Osteoblast (primary cell): ENCODE results near the gene AKT3. TPM values are rescaled to one million over a fixed set of nuclear protein-coding genes. Genes with fewer than 3 reads are reported as not detected.
"Not testable (repeated sequence)": the region's sequence is repeated elsewhere in the genome, so short reads cannot be mapped to it uniquely, and the experiment has no call there.

Experiments used
- DNase-seq: peaks from one replicate; pipeline ENCODE4 v3.0.0; 2011; ENCODE audit warnings: low spot score, mixed read lengths; ENCODE audit not compliant: insufficient read length; ENCODE audit errors: missing footprints
- H2AFZ ChIP-seq: 2 replicates; pipeline ENCODE4 v1.6.0; 2011; ENCODE audit warnings: mild to moderate bottlenecking, low read length
- H3K27ac ChIP-seq: 2 replicates; pipeline ENCODE4 v1.5.1; 2011; ENCODE audit warnings: mild to moderate bottlenecking, low read depth, low read length, moderate library complexity
- H3K27me3 ChIP-seq: 2 replicates; pipeline ENCODE4 v1.6.0; 2012; ENCODE audit warnings: mild to moderate bottlenecking, control low read depth, inconsistent platforms, low read length, moderate library complexity; ENCODE audit not compliant: insufficient read depth
- H3K36me3 ChIP-seq: 2 replicates; pipeline ENCODE4 v1.5.1; 2011; ENCODE audit warnings: mild to moderate bottlenecking, low read length, control low read depth, moderate library complexity; ENCODE audit not compliant: insufficient read depth
- H3K4me1 ChIP-seq: 2 replicates; pipeline ENCODE4 v1.5.1; 2011; ENCODE audit warnings: mild to moderate bottlenecking, low read length, control low read depth, moderate library complexity; ENCODE audit not compliant: insufficient read depth
- H3K4me2 ChIP-seq: 2 replicates; pipeline ENCODE4 v1.6.0; 2011; ENCODE audit warnings: mild to moderate bottlenecking, low read length; ENCODE audit not compliant: insufficient read depth
- H3K4me3 ChIP-seq: fragments of 200-600 bp; sonication (generic); 3 replicates; pipeline ENCODE4 v1.5.1; 2012; ENCODE audit warnings: mild to moderate bottlenecking, low read length, inconsistent platforms; ENCODE audit not compliant: insufficient read depth
- H3K79me2 ChIP-seq: 2 replicates; pipeline ENCODE4 v1.6.0; 2012; ENCODE audit warnings: mild to moderate bottlenecking, low read length, control low read depth, inconsistent platforms; ENCODE audit not compliant: insufficient read depth
- H3K9me3 ChIP-seq: 2 replicates; pipeline ENCODE4 v1.5.1; 2011; ENCODE audit warnings: low read depth, low read length, control low read depth
- H4K20me1 ChIP-seq: 2 replicates; pipeline ENCODE4 v1.6.0; 2012; ENCODE audit warnings: mild to moderate bottlenecking, low read length, control low read depth; ENCODE audit not compliant: insufficient read depth
- CTCF ChIP-seq: IDR thresholded peaks from 2 replicates; pipeline ENCODE4 v1.5.1; 2011; ENCODE audit warnings: mild to moderate bottlenecking, low read depth, low read length, moderate library complexity; ENCODE audit errors: extremely low read depth
- total RNA-seq: library from RNA; depleted of rRNA; stranded (reverse); fragments of >200 nt; gene quantifications from 2 replicates; pipeline ENCODE4 v1.2.3, GENCODE V29; 2012

Gene AKT3
- total RNA-seq, 1 donor = 38.7 TPM

DNA sequence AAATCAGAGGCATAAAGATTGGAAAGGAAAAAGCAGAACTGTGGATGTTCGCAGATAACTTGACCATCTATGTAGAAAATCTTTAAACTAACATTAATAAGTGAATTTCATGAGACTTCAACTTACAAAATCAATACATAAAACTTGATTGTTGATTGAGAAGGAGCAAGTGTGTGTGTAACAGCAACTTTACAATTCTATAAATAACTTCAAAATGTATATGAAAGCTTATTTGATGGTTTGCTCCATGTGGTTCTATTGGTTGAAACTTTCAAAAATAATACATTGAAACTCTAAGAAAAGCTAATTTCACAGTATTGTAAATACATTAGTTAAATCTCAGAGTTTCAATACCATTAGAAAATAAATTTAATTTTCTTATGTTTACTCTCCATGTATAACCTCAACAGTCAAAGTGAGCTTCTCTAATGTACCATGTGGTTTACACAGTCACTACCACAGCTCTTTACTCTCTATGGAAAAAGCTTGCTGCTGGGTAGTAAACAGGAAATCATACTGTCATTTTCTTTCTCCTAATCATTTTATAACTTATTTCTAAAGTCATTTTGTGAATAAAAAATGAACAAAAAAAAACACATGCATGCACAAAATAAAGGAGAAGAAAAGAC is 12.0 kb downstream of the AKT3 start:
- Histone ChIP-seq H3K4me1 (peaks cover 26% of the 10 kb centered on the region), H3K4me3 (no peak overlapping the region), H3K4me2 (no peak overlapping the region), H3K36me3 (no peaks in the 10 kb centered on the region), H3K27me3 (no peaks in the 10 kb centered on the region), H3K27ac (no peak overlapping the region), H3K9me3 (no peaks in the 10 kb centered on the region), H4K20me1 (no peaks in the 10 kb centered on the region), H3K79me2 (peaks cover 79% of the 10 kb centered on the region), H2AFZ (no peak overlapping the region)
- DNase-seq = no peak
- TF ChIP-seq CTCF = no peak

DNA sequence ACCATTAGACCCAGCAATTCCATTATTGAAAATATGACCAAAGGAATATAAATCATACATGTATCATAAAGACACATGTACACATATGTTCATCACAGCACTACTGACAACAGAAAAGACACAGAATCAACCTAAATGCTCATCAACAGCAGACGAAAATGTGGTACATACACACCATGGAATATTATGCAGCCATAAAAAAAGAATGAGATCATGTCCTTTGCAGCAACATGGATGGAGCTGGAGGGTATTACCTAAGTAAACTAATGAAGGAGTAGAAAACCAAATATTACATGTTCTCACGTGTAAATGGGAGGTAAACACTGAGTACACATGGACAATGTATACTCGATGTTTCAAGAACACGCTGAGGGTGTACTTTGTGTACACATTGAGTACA is 15.9 kb downstream of the AKT3 start:
- Histone ChIP-seq H3K27me3 (no peaks in the 10 kb centered on the region), H3K9me3 (no peaks in the 10 kb centered on the region), H3K36me3 (no peaks in the 10 kb centered on the region), H3K4me2 (no peak overlapping the region), H4K20me1 (no peaks in the 10 kb centered on the region), H3K4me3 (no peak overlapping the region), H3K27ac (no peak overlapping the region), H3K79me2 (peaks cover 78% of the 10 kb centered on the region), H3K4me1 (no peaks in the 10 kb centered on the region), H2AFZ (no peak overlapping the region)
- no peak for TF ChIP-seq CTCF
- DNase-seq = no peak

DNA sequence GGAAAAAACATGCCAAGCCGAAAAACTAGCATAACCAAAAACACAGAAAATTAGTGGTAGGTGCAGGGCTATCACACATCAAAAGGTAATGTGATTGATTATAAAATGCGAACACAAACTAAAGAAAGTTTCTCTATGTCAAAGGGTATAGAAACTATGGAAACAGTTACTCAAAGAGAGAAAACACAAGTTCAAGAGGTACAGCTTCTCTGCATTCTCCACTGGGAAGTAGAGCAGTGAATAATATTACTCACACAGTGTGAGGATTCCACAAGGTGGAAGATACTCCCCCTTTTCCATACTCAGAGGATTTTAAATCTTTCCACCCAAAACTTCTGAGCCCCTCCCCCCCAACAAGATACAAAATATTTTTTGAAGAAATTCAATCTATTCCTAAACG is 18.6 kb downstream of the AKT3 start:
- Histone ChIP-seq H3K4me3 (no peak overlapping the region), H3K27me3 (no peaks in the 10 kb centered on the region), H3K36me3 (no peaks in the 10 kb centered on the region), H3K4me1 (peaks cover 2% of the 10 kb centered on the region), H4K20me1 (no peaks in the 10 kb centered on the region), H3K4me2 (no peak overlapping the region), H2AFZ (no peak overlapping the region), H3K79me2 (peaks cover 77% of the 10 kb centered on the region), H3K27ac (no peak overlapping the region), H3K9me3 (no peaks in the 10 kb centered on the region)
- TF ChIP-seq CTCF = no peak
- no peak for DNase-seq

GRCh38 chr1:243827206-243827605 is 22.8 kb downstream of the AKT3 start:
- Histone ChIP-seq H3K36me3 (no peaks in the 10 kb centered on the region), H3K9me3 (no peaks in the 10 kb centered on the region), H3K27ac (peak overlapping the region; percentile 7), H2AFZ (no peak overlapping the region), H4K20me1 (no peaks in the 10 kb centered on the region), H3K4me3 (no peak overlapping the region), H3K27me3 (no peaks in the 10 kb centered on the region), H3K4me2 (peak overlapping the region; percentile 59), H3K79me2 (peaks cover 82% of the 10 kb centered on the region), H3K4me1 (peaks cover 2% of the 10 kb centered on the region)
- no peak for TF ChIP-seq CTCF
- no peak for DNase-seq

GRCh38 chr1:243824907-243825306 is 25.1 kb downstream of the AKT3 start:
- not testable (repeated sequence) for H3K4me3 ChIP-seq, H3K4me2 ChIP-seq, H4K20me1 ChIP-seq, H3K4me1 ChIP-seq, H3K9me3 ChIP-seq, H3K36me3 ChIP-seq, H3K27ac ChIP-seq, H2AFZ ChIP-seq, H3K27me3 ChIP-seq, DNase-seq
- peaks cover 83% of the 10 kb centered on the region for H3K79me2 ChIP-seq
